Prostate gland (tissue), 2 donors: Measurements from ENCODE around the gene LRCH2.

Source experiments
- POLR2A ChIP-seq: fragments of 450-650 bp; IDR thresholded peaks from one replicate; pipeline ENCODE4 v1.6.1; 2016; ENCODE audit warnings: antibody characterized with exemption, mild to moderate bottlenecking
- POLR2AphosphoS5 ChIP-seq: sonication (generic); formaldehyde crosslinking; IDR thresholded peaks from one replicate; pipeline ENCODE4 v1.6.1; 2017; ENCODE audit warnings: antibody characterized with exemption
- TF ChIP-seq, protein P1 (sequence below), 4 experiments: fragments of 200-600 bp in 2 of 4; fragments of 450-650 bp in 2 of 4; sonication (generic) in 2 of 4; IDR thresholded peaks; 1 replicate in 3 of 4; 2 replicates in 1 of 4; pipeline ENCODE4 v1.5.1; 2016 to 2019; ENCODE audit warnings: antibody characterized with exemption in 4 of 4, mild to moderate bottlenecking in 2 of 4, moderate library complexity in 2 of 4

DNA sequence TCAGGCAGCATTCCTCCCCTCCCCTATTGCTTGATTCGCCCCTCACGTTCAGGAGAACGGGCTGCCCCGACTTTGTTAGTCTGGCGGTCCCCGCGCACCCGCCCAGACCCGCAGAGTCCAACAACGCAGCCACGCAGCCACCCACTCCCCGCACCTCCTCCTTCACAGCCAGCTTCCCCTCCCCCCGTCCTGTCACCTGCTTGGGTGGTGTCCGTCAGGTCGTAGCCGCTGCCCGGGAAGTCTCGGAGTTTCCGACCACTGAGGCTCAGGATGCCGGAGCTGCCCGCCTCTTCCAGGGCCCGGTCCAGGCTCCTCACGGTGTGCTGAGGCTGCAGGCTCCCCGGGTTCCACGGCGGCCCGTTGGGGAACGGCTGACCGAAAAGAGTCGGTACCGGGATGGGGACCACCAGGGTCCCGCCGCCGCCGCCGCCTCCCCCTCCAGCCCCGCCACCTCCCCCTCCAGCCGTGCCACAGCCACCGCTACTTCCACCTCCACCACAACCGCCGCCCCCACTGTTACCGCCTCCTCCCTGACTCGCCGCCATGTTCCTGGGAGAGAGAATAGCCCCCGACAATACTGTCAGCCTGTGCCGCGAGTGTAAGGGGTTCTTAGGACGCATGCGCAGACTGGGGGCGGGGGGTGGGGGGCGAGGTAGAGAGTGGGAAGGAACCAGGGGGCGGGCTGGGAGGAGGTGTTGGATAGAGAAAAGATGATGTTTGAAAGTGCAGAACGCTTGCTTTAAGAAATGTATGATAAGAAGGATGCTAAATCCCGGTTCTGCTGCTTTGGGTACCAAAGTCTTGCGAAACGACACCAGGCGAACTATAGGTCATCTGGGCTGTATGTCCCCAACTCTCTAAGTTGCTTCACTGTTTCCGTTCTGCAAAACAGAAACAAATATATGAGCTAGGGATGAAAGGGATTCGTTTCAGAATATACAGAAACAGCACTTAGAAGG, at the start of gene LRCH2:
- TF ChIP-seq, protein P1, sequence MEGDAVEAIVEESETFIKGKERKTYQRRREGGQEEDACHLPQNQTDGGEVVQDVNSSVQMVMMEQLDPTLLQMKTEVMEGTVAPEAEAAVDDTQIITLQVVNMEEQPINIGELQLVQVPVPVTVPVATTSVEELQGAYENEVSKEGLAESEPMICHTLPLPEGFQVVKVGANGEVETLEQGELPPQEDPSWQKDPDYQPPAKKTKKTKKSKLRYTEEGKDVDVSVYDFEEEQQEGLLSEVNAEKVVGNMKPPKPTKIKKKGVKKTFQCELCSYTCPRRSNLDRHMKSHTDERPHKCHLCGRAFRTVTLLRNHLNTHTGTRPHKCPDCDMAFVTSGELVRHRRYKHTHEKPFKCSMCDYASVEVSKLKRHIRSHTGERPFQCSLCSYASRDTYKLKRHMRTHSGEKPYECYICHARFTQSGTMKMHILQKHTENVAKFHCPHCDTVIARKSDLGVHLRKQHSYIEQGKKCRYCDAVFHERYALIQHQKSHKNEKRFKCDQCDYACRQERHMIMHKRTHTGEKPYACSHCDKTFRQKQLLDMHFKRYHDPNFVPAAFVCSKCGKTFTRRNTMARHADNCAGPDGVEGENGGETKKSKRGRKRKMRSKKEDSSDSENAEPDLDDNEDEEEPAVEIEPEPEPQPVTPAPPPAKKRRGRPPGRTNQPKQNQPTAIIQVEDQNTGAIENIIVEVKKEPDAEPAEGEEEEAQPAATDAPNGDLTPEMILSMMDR (IDR thresholded peaks at IDR 0.05), result no peak
- TF ChIP-seq POLR2A, result no peak
- no peak for TF ChIP-seq POLR2AphosphoS5
